Muscle layer of duodenum (tissue), 2 donors: Measurements from ENCODE around the gene PLCD3.
A peak's percentile ranks its signal among the peaks of the same experiment; 100 is the strongest.

Source experiments
- H3K27ac ChIP-seq: one replicate; pipeline ENCODE4 v1.7.0; 2013; ENCODE audit warnings: mild to moderate bottlenecking, low read length
- H3K27me3 ChIP-seq: one replicate; pipeline ENCODE4 v1.7.0; 2013; ENCODE audit warnings: low read depth, mild to moderate bottlenecking, control low read depth, low read length
- H3K36me3 ChIP-seq, 2 donors: one replicate each; pipeline ENCODE4 v1.7.0; 2013; ENCODE audit warnings: low read length in 2 of 2, control low read depth in 1 of 2, mild to moderate bottlenecking in 1 of 2; ENCODE audit not compliant: insufficient read depth in 2 of 2, control insufficient read depth in 1 of 2
- H3K4me1 ChIP-seq, 2 donors: one replicate each; pipeline ENCODE4 v1.7.0; 2013; ENCODE audit warnings: low read length in 2 of 2, mild to moderate bottlenecking in 2 of 2, control low read depth in 1 of 2, moderate library complexity in 1 of 2; ENCODE audit not compliant: insufficient read depth in 2 of 2, control insufficient read depth in 1 of 2
- H3K4me3 ChIP-seq, 2 donors: one replicate each; pipeline ENCODE4 v1.7.0; 2013; ENCODE audit warnings: low read length in 2 of 2, low read depth in 1 of 2, mild to moderate bottlenecking in 1 of 2
- H3K9me3 ChIP-seq, 2 donors: one replicate each; pipeline ENCODE4 v1.7.0; 2013; ENCODE audit warnings: low read length in 2 of 2, control low read depth in 1 of 2, mild to moderate bottlenecking in 1 of 2; ENCODE audit not compliant: control insufficient read depth in 1 of 2
- donor health status: healthy.

The PLCD3 gene

GRCh38 chr17:45092911-45093430 is 39.3 kb downstream of the PLCD3 start:
- Histone ChIP-seq H3K4me1 (peaks cover 9 to 27% of the 10 kb centered on the region in 2 donors), H3K27ac (peak overlapping the region; percentile 93), H3K9me3 (no peaks in the 10 kb centered on the region), H3K36me3 (peaks cover 45 to 52% of the 10 kb centered on the region in 2 donors), H3K27me3 (no peaks in the 10 kb centered on the region), H3K4me3 (peak overlapping the region in 1 of 2 donors; percentile 21)

- Histone ChIP-seq H3K4me1 (peaks cover 9 to 27% of the 10 kb centered on the region in 2 donors), H3K36me3 (peaks cover 45 to 51% of the 10 kb centered on the region in 2 donors), H3K4me3 (no peak overlapping the region), H3K9me3 (no peaks in the 10 kb centered on the region), H3K27ac (peak overlapping the region; percentile 93), H3K27me3 (no peaks in the 10 kb centered on the region)
Observed at GRCh38 chr17:45091778-45092425, 40.4 kb downstream of the PLCD3 start.

GRCh38 chr17:45090711-45091110 is 41.6 kb downstream of the PLCD3 start:
- H3K4me1 ChIP-seq, result peaks cover 9 to 27% of the 10 kb centered on the region in 2 donors
- peaks cover 42 to 50% of the 10 kb centered on the region in 2 donors for H3K36me3 ChIP-seq
- no peaks in the 10 kb centered on the region for H3K27me3 ChIP-seq
- no peaks in the 10 kb centered on the region for H3K9me3 ChIP-seq
- H3K4me3 ChIP-seq, result no peak overlapping the region
- H3K27ac ChIP-seq, result no peak overlapping the region

- Histone ChIP-seq H3K4me1 (peaks cover 8 to 22% of the 10 kb centered on the region in 2 donors), H3K27me3 (no peaks in the 10 kb centered on the region), H3K27ac (no peak overlapping the region), H3K9me3 (no peaks in the 10 kb centered on the region), H3K4me3 (no peak overlapping the region), H3K36me3 (peaks cover 46 to 49% of the 10 kb centered on the region in 2 donors)
Observed at GRCh38 chr17:45088741-45089140, 43.6 kb downstream of the PLCD3 start.

- no peak overlapping the region for H3K27ac ChIP-seq
- peaks cover 49 to 53% of the 10 kb centered on the region in 2 donors for H3K36me3 ChIP-seq
- peaks cover under 1 to 17% of the 10 kb centered on the region in 2 donors for H3K4me1 ChIP-seq
Observed at GRCh38 chr17:45087978-45088377, 44.3 kb downstream of the PLCD3 start.

GRCh38 chr17:45087504-45087975 is 44.8 kb downstream of the PLCD3 start:
- no peaks in the 10 kb centered on the region for H3K9me3 ChIP-seq
- peaks cover 50 to 56% of the 10 kb centered on the region in 2 donors for H3K36me3 ChIP-seq
- H3K27ac ChIP-seq, result no peak overlapping the region
- H3K4me1 ChIP-seq, result peaks cover 0 to 14% of the 10 kb centered on the region in 2 donors
- no peak overlapping the region for H3K4me3 ChIP-seq
- no peaks in the 10 kb centered on the region for H3K27me3 ChIP-seq

More at GRCh38 chr17:45087978-45088377, 44.3 kb downstream of the PLCD3 start:
- no peaks in the 10 kb centered on the region for H3K27me3 ChIP-seq
- H3K9me3 ChIP-seq, result no peaks in the 10 kb centered on the region
- H3K4me3 ChIP-seq, result no peak overlapping the region

GRCh38 chr17:45086865-45087503 is 45.3 kb downstream of the PLCD3 start:
- H3K9me3 ChIP-seq, result no peaks in the 10 kb centered on the region
- peaks cover 54 to 62% of the 10 kb centered on the region in 2 donors for H3K36me3 ChIP-seq
- no peaks in the 10 kb centered on the region for H3K27me3 ChIP-seq
- H3K27ac ChIP-seq, result no peak overlapping the region
- H3K4me3 ChIP-seq, result no peak overlapping the region
- peaks cover 0 to 9% of the 10 kb centered on the region in 2 donors for H3K4me1 ChIP-seq

GRCh38 chr17:45086391-45086790 is 45.9 kb downstream of the PLCD3 start:
- H3K4me3 ChIP-seq, result no peak overlapping the region
- no peaks in the 10 kb centered on the region for H3K27me3 ChIP-seq
- no peaks in the 10 kb centered on the region for H3K9me3 ChIP-seq
- no peak overlapping the region for H3K27ac ChIP-seq
- peaks cover 53 to 68% of the 10 kb centered on the region in 2 donors for H3K36me3 ChIP-seq
- H3K4me1 ChIP-seq, result peaks cover 0 to 6% of the 10 kb centered on the region in 2 donors

GRCh38 chr17:45081047-45081703 is 51.1 kb downstream of the PLCD3 start:
- Histone ChIP-seq H3K27me3 (no peaks in the 10 kb centered on the region), H3K9me3 (no peaks in the 10 kb centered on the region), H3K36me3 (peaks cover 18 to 41% of the 10 kb centered on the region in 2 donors), H3K27ac (no peak overlapping the region), H3K4me3 (no peak overlapping the region), H3K4me1 (peaks cover 0 to 12% of the 10 kb centered on the region in 2 donors)

GRCh38 chr17:45077643-45078042 is 54.7 kb downstream of the PLCD3 start:
- Histone ChIP-seq H3K9me3 (no peaks in the 10 kb centered on the region), H3K4me1 (peaks cover 5 to 19% of the 10 kb centered on the region in 2 donors), H3K36me3 (peaks cover 15 to 19% of the 10 kb centered on the region in 2 donors), H3K27me3 (no peaks in the 10 kb centered on the region), H3K4me3 (no peak overlapping the region), H3K27ac (no peak overlapping the region)
